Colon (tissue), 2 donors: Measurements from ENCODE around the gene CSF1.

ENCODE experiments used
- FAIRE-seq: peaks from 2 replicates; lab custom pipeline; 2012; peaks lifted over from hg19 to GRCh38; lab: Jason Lieb, UNC
- donor health status: control.
- donor health status: control.

CSF1 gene

GRCh38 chr1:109979489-109980091 is 68.9 kb downstream of the CSF1 start:
- FAIRE-seq: no peak
